Renal cortex interstitium (tissue), 11 donors: Measurements from ENCODE around the gene PIGT. TPM values are rescaled to one million over a fixed set of nuclear protein-coding genes. Genes with fewer than 3 reads are reported as not detected.
"Not testable (repeated sequence)": the region's sequence is repeated elsewhere in the genome, so short reads cannot be mapped to it uniquely, and the experiment has no call there.

ENCODE experiments used
- DNase-seq, 11 donors: peaks; one replicate each; pipeline ENCODE4 v3.0.0-alpha.2; 2013; ENCODE audit warnings: low read depth in 9 of 11, low spot score in 4 of 11; ENCODE audit errors: extremely low read depth in 1 of 11
- polyA plus RNA-seq, 3 donors: library from polyadenylated mRNA; unstranded; fragments of 120-200 nt; gene quantifications; one replicate each; pipeline ENCODE4 v1.2.1, GENCODE V29; 2013; ENCODE audit not compliant: insufficient read length in 3 of 3

PIGT gene
- polyA plus RNA-seq, 3 donors, result 74.4 to 98.7 (median 91.9) TPM

GRCh38 chr20:45470937-45471336 is 55.0 kb downstream of the PIGT start:
- peak in 5 of 11 donors; percentile 9 to 31 (median 22) for DNase-seq

DNA sequence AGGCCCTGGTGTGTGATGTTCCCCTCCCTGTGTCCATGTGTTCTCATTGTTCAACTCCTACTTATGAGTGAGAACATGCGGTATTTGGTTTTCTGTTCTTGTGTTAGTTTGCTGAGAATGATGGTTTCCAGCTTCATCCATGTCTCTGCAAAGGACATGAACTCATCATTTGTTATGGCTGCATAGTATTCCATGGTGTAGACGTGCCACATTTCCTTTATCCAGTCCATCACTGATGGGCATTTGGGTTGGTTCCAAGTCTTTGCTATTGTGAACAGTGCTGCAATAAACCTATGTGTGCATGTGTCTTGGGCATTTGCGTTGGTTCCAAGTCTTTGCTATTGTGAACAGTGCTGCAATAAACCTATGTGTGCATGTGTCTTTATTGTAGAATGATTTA is 56.3 kb downstream of the PIGT start:
- DNase-seq, result not testable (repeated sequence)

Other genes with a start within 250 kb of the PIGT start
- gene PI3, start 241.2 kb upstream of the PIGT start, polyA plus RNA-seq, result not detected
- gene SEMG1, start 209.1 kb upstream of the PIGT start, polyA plus RNA-seq, result not detected
- gene SEMG2, start 194.8 kb upstream of the PIGT start, polyA plus RNA-seq, result under 1 TPM in 1 of 3 donors, not detected in 2; 0.17 TPM
- gene SLPI, start 161.6 kb upstream of the PIGT start, polyA plus RNA-seq, result 1 to 10 TPM in 1 of 3 donors, under 1 TPM in 1, not detected in 1; 0.34 to 1.3 TPM
- gene RBPJL, start 109.3 kb upstream of the PIGT start, polyA plus RNA-seq, result under 1 TPM in 1 of 3 donors, not detected in 2; 0.20 TPM
- under 1 TPM; 0.17 to 0.55 (median 0.41) TPM for gene MATN4, start 107.8 kb upstream of the PIGT start, polyA plus RNA-seq
- 100 to 1,000 TPM; 130 to 177 (median 159) TPM for gene SDC4, start 67.7 kb upstream of the PIGT start, polyA plus RNA-seq
- 10 to 100 TPM; 32.5 to 34.1 (median 33.7) TPM for gene SYS1, start 53.0 kb upstream of the PIGT start, polyA plus RNA-seq
- 1 to 10 TPM; 1.0 to 1.6 (median 1.2) TPM for gene TP53TG5, start 37.8 kb upstream of the PIGT start, polyA plus RNA-seq
- 10 to 100 TPM; 22.2 to 24.7 (median 24.3) TPM for gene DBNDD2, start 7.9 kb upstream of the PIGT start, polyA plus RNA-seq
- gene WFDC2, start 53.6 kb downstream of the PIGT start, polyA plus RNA-seq, result 100 to 1,000 TPM; 123 to 249 (median 182) TPM
- not detected for gene SPINT3, start 99.5 kb downstream of the PIGT start, polyA plus RNA-seq
- gene WFDC6, start 123.3 kb downstream of the PIGT start, polyA plus RNA-seq, result under 1 TPM in 1 of 3 donors, not detected in 2; 0.30 TPM
- gene EPPIN, start 131.3 kb downstream of the PIGT start, polyA plus RNA-seq, result under 1 TPM; 0.16 to 0.39 (median 0.20) TPM
- gene WFDC8, start 163.1 kb downstream of the PIGT start, polyA plus RNA-seq, result under 1 TPM in 1 of 3 donors, not detected in 2; 0.36 TPM
- gene WFDC10A, start 213.6 kb downstream of the PIGT start, polyA plus RNA-seq, result not detected
- gene WFDC9, start 215.1 kb downstream of the PIGT start, polyA plus RNA-seq, result not detected